D721Med (cell line): Measurements from ENCODE around the gene ASPRV1.

Experiments used
- DNase-seq: peaks from one replicate; pipeline ENCODE4 v3.0.0; 2011; ENCODE audit warnings: low spot score; ENCODE audit not compliant: insufficient read length
- FAIRE-seq: peaks from 2 replicates; lab custom pipeline; 2011; peaks lifted over from hg19 to GRCh38; lab: Jason Lieb, UNC
- CTCF ChIP-seq: IDR thresholded peaks from 2 replicates; pipeline ENCODE4 v1.5.1; 2012; ENCODE audit warnings: mild to moderate bottlenecking, control low read depth; ENCODE audit not compliant: insufficient read depth; ENCODE audit errors: missing control alignments

Gene ASPRV1

GRCh38 chr2:69940691-69941090 is 20.7 kb downstream of the ASPRV1 start:
- no peak for FAIRE-seq
- DNase-seq: no peak
- no peak for TF ChIP-seq CTCF

- no peak for DNase-seq
- TF ChIP-seq CTCF: no peak
- FAIRE-seq: no peak
These were observed 21.7 kb downstream of the ASPRV1 start for GRCh38 chr2:69939722-69940121.

GRCh38 chr2:69937968-69938367 is 23.5 kb downstream of the ASPRV1 start:
- no peak for TF ChIP-seq CTCF

GRCh38 chr2:69936906-69937305 is 24.5 kb downstream of the ASPRV1 start:
- no peak for TF ChIP-seq CTCF
- FAIRE-seq: no peak

More at GRCh38 chr2:69937968-69938367, 23.5 kb downstream of the ASPRV1 start:
- no peak for DNase-seq
- FAIRE-seq: no peak

GRCh38 chr2:69935011-69935410 is 26.4 kb downstream of the ASPRV1 start:
- TF ChIP-seq CTCF: no peak
- DNase-seq (no peak), FAIRE-seq (no peak)

More at GRCh38 chr2:69936906-69937305, 24.5 kb downstream of the ASPRV1 start:
- DNase-seq: no peak

GRCh38 chr2:69934614-69934908 is 26.9 kb downstream of the ASPRV1 start:
- TF ChIP-seq CTCF: no peak
- FAIRE-seq: no peak

GRCh38 chr2:69933839-69934613 is 27.4 kb downstream of the ASPRV1 start:
- TF ChIP-seq CTCF: no peak
- DNase-seq: no peak
- FAIRE-seq: no peak

More at GRCh38 chr2:69934614-69934908, 26.9 kb downstream of the ASPRV1 start:
- no peak for DNase-seq
